ENCODE data around the gene NR3C1. TPM values are rescaled to one million over a fixed set of nuclear protein-coding genes. Genes with fewer than 3 reads are reported as not detected.
A peak's percentile ranks its signal among the peaks of the same experiment; 100 is the strongest.

NR3C1 gene
- total RNA-seq, 1 donor = 55.7 TPM

DNA sequence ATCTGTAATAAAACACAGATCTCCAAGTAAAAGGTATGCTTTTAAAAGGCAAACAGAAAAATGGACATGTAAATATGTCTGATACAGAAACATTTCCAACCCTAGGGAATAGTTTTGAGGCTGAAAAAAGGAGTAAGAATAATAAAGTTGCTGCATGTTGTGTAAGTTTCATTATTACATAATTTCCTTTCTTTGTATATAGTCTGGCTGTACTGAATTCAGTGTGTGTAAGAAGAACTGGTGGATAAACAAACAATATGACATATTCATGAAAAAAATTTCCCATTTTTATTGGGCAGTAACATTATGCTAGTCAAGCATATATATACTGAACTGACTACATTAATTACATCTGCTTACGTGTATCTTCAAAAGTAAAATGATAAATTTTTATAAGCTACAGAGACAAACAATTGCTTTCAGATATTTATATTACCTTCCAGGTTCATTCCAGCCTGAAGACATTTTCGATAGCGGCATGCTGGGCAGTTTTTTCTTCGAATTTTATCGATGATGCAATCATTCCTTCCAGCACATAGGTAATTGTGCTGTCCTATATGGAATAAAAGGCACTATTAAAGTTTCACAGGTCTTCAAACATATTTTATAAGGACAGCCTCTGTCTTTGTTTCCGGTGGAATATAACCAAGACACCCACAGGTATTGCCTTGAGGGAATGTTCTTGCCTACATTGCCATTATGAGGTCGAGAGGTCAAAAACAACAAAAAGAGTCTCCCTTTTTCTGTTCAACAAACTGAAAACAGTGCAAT, 93.6 kb downstream of the NR3C1 start:
- DNase-seq (ENCODE audit: low read depth) = peak; percentile 64
- no peak overlapping the region for H3K4me3 ChIP-seq (ENCODE audit: low read depth, low read length)
- TF ChIP-seq CTCF (IDR thresholded peaks at IDR 0.05; ENCODE audit: insufficient read depth, low read depth, low read length) = no peak

DNA sequence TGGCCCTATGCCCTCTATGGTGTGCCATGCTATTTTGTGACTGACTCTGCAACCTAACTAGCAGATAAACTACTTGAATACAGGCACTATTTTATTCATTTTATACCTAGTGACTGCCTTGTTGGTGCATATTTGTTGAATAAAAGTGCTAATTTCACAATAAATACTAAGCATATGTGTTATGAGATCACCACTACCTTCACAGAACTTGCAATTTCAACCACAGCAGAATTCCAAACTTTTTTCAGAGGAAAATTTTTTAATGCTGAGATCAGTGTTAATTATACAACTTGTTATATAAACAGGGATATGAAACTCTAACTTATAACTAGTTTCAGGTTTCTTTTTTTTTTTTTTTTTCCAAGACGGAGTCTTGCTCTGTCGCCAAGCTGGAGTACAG, 94.8 kb downstream of the NR3C1 start:
- H3K4me3 ChIP-seq (ENCODE audit: low read depth, low read length) = no peak overlapping the region
- peak; percentile 48 for DNase-seq (ENCODE audit: low read depth)
- TF ChIP-seq CTCF (IDR thresholded peaks at IDR 0.05; ENCODE audit: insufficient read depth, low read depth, low read length) = no peak

GRCh38 chr5:143306040-143306439, 97.4 kb downstream of the NR3C1 start:
- no peak for TF ChIP-seq CTCF (IDR thresholded peaks at IDR 0.05; ENCODE audit: insufficient read depth, low read depth, low read length)
- no peak for DNase-seq (ENCODE audit: low read depth)
- no peak overlapping the region for H3K4me3 ChIP-seq (ENCODE audit: low read depth, low read length)

DNA sequence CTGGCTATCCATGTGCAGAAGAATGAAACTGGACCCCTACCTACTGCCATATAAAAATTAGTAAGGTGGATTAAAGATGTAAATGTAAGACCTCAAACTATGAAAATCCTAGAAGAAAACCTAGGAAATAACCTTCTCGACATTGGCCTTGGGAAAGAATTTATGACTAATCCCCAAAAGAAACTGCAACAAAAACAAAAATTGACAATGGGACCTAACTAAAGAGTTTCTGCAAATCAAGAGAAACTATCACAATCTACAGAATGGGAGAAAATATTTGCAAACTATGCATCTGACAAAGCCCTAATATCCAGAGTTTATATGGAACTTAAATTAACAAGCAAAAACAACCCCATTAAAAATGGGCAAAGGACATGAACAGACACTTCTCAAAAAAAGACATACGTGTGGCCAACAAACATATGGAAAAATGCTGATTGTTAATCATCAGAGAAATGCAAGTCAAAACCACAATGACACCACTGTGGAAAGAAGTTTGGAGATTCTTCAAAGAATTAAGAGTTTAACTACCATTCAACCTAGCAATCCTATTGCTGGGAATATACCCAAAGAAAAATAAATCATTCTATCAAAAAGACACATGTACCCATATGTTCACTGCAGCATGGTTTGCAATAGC, 98.5 kb downstream of the NR3C1 start:
- DNase-seq (ENCODE audit: low read depth) = no peak
- TF ChIP-seq CTCF (IDR thresholded peaks at IDR 0.05; ENCODE audit: insufficient read depth, low read depth, low read length) = no peak
- H3K4me3 ChIP-seq (ENCODE audit: low read depth, low read length) = no peak overlapping the region

DNA sequence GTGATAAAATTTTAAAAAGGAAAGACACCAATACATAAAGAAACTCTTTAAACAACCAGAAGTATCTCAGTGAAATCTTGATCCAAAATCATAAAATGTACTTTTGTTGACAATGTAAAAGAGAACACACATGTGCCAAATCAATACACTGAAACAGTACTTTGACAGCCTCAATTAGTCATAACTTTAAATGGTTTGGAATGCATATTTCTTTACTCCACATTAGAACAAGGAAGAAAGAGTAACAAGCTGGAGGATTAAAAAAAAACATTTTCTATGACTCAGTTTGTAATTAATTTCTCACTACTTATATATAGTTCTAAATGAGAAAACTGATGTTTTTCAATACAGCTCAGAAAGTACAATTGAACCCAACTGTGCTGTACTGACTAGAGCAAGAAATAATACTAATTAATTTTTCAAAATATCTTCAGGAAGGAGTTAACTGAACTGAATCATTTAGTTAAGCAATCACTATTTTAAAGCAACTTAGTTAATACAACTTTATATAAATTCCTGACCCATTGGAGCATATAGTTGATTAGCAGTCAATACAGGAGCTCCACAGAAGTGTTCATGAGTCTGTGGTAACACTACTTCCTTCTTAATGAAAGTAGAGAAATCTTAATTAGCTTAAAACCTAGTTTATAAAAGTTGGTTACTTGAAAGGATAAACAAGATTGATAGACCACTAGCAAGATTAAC, 101.0 kb downstream of the NR3C1 start:
- no peak for DNase-seq (ENCODE audit: low read depth)
- no peak for TF ChIP-seq CTCF (IDR thresholded peaks at IDR 0.05; ENCODE audit: insufficient read depth, low read depth, low read length)
- H3K4me3 ChIP-seq (ENCODE audit: low read depth, low read length) = no peak overlapping the region

DNA sequence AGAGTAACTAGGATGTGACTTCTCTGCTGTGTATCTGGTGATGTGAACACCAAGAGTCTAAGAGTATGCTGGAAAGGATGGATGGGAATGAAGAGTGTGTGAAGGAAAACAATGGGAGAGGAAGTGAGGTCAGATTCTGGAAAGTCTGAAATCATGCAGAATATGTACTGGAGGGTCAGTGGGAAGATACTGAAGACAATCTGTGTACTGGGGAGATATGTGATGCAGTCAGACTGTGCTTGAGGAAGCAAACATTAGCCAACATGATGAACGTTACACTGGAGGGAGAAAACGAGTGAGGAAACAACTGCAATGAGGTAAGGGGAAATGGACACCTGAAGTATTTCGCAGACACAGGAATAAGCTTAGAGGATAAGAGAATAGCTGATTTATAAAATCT, 105.7 kb downstream of the NR3C1 start:
- TF ChIP-seq CTCF (IDR thresholded peaks at IDR 0.05; ENCODE audit: insufficient read depth, low read depth, low read length) = no peak
- H3K4me3 ChIP-seq (ENCODE audit: low read depth, low read length) = no peak overlapping the region
- DNase-seq (ENCODE audit: low read depth) = no peak
